ENCODE results near the gene BMPR2.
A peak's percentile ranks its signal among the peaks of the same experiment; 100 is the strongest.
"Not testable (repeated sequence)": the region's sequence is repeated elsewhere in the genome, so short reads cannot be mapped to it uniquely, and the experiment has no call there.

The BMPR2 gene

GRCh38 chr2:202542142-202542541 is 166.0 kb downstream of the BMPR2 start:
- no peak for DNase-seq

GRCh38 chr2:202545523-202545922 is 169.4 kb downstream of the BMPR2 start:
- DNase-seq, result no peak

DNA sequence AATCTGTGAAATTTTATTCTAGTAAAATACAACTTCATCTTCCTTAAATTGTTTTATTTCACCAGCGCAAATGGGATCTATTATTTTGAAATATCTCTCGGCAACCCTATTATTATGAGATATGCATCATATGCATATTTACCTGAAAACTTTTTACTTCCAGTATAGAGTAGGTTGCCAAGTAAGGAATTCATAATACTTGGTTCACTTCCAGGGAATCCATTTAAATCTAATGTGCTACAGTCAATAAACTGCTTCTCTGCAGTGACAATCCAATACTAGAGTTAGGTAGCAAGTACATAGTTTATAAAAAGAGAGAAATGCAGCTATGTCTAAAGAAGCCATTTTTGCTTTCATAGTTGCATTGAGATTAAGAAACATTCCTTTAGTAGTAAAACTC is 169.8 kb downstream of the BMPR2 start:
- no peak for DNase-seq

- not testable (repeated sequence) for DNase-seq
Measured at GRCh38 chr2:202546499-202547141, 170.5 kb downstream of the BMPR2 start.

DNA sequence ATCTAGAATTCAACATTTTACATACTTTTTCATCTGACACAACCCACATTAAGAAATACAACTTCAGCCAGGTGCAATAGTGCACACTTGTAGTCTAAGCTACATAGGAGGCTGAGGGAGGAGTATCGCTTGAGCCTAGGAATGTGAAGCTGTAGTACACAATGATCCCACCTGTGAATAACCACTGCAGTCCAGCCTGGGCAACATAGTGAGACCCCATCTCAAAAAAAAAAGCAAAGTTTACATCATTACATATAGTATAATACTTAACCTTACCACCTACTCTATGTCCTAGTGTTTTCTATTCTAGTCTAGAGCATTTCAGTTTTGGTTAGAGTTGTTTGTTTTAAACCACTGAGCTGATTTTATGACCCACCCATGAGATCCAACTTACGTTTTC is 172.1 kb downstream of the BMPR2 start:
- no peak for DNase-seq

GRCh38 chr2:202551000-202551399 is 174.9 kb downstream of the BMPR2 start:
- DNase-seq, result not testable (repeated sequence)

DNA sequence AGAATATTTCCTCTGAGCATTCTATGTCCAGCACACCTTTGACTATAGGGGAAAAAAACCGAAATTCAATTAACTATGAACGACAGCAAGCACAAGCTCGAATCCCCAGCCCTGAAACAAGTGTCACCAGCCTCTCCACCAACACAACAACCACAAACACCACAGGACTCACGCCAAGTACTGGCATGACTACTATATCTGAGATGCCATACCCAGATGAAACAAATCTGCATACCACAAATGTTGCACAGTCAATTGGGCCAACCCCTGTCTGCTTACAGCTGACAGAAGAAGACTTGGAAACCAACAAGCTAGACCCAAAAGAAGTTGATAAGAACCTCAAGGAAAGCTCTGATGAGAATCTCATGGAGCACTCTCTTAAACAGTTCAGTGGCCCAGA is 179.2 kb downstream of the BMPR2 start:
- DNase-seq, result no peak

GRCh38 chr2:202560200-202560599 is 184.1 kb downstream of the BMPR2 start:
- no peak for DNase-seq

GRCh38 chr2:202564226-202564625 is 188.1 kb downstream of the BMPR2 start:
- no peak for DNase-seq

GRCh38 chr2:202566286-202566685 is 190.2 kb downstream of the BMPR2 start:
- DNase-seq, result no peak

DNA sequence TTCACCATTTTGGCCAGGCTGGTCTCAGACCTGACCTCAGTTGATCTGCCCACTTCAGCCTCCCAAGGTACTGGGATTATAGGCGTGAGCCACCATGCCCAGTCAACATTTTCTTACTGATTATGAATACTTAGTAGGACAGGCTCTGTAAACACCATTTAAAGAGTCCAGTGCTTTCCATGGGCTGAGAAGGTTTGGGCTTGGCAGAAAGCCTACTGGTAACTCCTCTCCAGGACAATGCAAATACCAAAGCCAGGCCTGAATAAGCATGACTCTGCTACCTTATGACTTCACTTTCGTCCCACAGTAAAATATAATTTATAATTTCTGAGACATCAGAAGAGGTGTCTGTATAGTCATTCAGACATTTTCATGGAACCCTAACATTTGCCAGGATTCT is 198.4 kb downstream of the BMPR2 start:
- no peak for DNase-seq

DNA sequence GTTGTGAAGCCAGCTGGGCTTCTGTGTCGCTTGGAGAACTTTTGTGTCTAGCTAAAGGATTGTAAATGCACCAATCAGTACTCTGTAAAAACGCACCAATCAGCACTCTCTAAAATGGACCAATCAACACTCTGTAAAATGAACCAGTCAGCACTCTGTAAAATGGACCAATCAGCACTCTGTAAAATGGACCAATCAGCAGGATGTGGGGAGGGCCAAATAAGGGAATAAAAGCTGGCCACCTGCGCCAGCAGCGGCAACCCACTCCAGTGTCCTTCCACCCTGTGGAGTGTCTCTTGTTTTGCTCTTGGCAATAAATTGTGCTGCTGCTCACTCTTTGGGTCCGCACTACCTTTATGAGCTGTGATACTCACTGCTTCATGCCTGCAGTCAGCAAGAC is 199.1 kb downstream of the BMPR2 start:
- DNase-seq, result not testable (repeated sequence)

DNA sequence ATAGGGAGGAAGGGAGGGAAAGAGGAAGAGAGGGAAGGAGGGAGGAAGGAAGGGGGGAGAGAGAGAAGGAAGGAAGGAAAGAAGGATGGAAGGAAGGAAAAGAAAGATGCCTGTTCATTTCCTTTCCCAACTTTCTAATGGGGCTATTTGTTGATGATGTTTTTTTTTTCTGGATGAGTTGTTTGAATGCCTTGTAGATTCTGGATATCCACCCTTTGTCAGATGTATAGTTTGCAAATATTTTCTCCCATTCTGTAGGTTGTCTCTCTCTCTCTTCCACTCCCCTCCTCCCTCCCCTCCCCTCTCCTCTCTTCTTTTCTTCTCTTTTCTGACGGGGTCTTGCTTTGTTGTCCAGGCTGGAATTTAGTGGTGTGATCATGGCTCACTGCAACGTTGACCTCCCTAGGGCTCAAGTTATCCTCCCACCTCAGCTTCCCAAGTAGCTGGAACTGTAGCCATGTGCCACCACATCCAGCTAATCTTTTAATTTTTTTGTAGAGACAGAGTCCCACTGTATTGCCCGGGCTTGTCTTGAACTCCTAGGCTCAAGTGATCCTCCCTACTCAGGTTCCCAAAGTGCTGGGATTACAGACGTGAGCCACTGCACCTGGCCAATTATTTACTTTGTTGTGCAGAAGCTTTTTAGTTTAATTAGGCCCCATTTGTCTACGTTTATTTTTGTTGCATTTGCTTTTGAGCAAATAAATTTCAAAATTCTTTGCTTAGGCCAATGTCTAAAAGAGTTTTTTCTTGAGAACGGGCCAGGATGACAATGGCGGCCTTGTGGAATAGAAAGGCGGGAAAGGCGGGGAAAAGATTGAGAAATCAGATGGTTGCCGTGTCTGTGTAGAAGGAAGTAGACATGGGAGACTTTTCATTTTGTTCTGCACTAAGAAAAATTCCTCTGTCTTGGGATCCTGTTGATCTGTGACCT is 201.4 kb downstream of the BMPR2 start:
- DNase-seq, result no peak

DNA sequence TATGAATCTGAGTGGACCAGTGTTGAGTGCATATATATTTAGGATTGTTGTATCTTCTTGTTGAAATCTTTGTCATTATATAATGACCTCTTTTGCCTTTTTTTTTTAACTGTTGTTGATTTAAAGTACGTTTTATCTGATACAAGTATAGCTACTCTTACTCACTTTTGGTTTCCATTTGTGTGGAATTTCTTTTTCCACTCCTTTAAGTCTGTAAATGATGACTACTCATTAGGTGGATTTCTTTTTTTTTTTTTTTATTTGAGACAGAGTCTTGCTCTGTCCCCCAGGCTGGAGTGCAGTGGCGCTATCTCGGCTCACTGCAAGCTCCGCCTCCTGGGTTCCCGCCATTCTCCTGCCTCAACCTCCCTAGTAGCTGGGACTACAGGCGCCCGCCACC is 206.7 kb downstream of the BMPR2 start:
- DNase-seq, result not testable (repeated sequence)

- no peak for DNase-seq
Measured at GRCh38 chr2:202583709-202584219, 207.6 kb downstream of the BMPR2 start.

GRCh38 chr2:202588647-202589581 is 212.8 kb downstream of the BMPR2 start:
- peak; percentile 80 for DNase-seq

- DNase-seq, result no peak
Measured at GRCh38 chr2:202589582-202589949, 213.4 kb downstream of the BMPR2 start.

DNA sequence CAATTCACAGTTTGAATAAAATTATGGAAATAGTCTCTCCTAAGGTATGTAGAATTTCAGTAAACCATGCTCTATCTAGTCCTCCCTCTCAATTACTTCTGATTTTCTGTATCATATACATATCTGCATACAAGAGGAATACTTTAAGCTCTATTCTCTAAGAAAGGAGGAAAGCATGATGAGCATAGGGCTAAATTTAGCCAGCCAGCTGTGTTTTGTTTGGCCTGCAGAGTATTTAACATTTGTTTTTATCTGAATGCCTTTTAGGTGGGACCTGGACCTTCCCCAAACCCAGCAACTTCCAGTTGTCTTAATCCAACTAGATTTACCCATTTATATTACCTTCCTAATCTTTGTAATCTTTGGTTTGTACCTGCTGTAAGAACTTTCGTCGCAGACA is 216.4 kb downstream of the BMPR2 start:
- DNase-seq, result no peak

- no peak for DNase-seq
Measured at GRCh38 chr2:202599105-202599504, 223.0 kb downstream of the BMPR2 start.

GRCh38 chr2:202599911-202600310 is 223.8 kb downstream of the BMPR2 start:
- DNase-seq, result no peak

- DNase-seq, result no peak
Measured at GRCh38 chr2:202604699-202605098, 228.6 kb downstream of the BMPR2 start.

- no peak for DNase-seq
Measured at GRCh38 chr2:202605174-202605573, 229.0 kb downstream of the BMPR2 start.

All from COR-L47 (cell line).